ENCODE measurements around the gene RRP8.

- TF ChIP-seq CTCF (IDR thresholded peaks at IDR 0.05) (no peak), POLR2A (IDR thresholded peaks at IDR 0.05) (no peak)
Observed at GRCh38 chr11:6629573-6629891, 26.1 kb upstream of the RRP8 start.
